Measurements from ENCODE around the gene U2AF2. TPM values are rescaled to one million over a fixed set of nuclear protein-coding genes. Genes with fewer than 3 reads are reported as not detected.

Gene U2AF2
- total RNA-seq, 1 experiment from 2014 or later: 545 TPM

- CTCF ChIA-PET: interaction anchor here (0.6 to 1.0 kb wide), 3 partner anchors 27 to 48 kb away, joined by 3 to 8 read pairs (median 4); no protein-coding TSS in a partner anchor
- in situ Hi-C loops (cut with HindIII; ENCODE audit: low pct_unique_long_range_greater_than_20kb, low sequenced_read_pairs) (no loop called here), intact Hi-C loops (cut with micrococcal nuclease; ENCODE audit: unreplicated experiment) (no loop called here)
- no peak for TF ChIP-seq POLR2AphosphoS5 (IDR thresholded peaks at IDR 0.05; ENCODE audit: low read depth, low read length)
- TF ChIP-seq TCF7L2 (IDR thresholded peaks at IDR 0.05; ENCODE audit: low read depth, low read length): no peak
- no peak for TF ChIP-seq CTCF (IDR thresholded peaks at IDR 0.05)
- TF ChIP-seq SIN3A (IDR thresholded peaks at IDR 0.05; ENCODE audit: borderline replicate concordance, insufficient read depth, low read depth, low read length): no peak
- TF ChIP-seq, protein P1, sequence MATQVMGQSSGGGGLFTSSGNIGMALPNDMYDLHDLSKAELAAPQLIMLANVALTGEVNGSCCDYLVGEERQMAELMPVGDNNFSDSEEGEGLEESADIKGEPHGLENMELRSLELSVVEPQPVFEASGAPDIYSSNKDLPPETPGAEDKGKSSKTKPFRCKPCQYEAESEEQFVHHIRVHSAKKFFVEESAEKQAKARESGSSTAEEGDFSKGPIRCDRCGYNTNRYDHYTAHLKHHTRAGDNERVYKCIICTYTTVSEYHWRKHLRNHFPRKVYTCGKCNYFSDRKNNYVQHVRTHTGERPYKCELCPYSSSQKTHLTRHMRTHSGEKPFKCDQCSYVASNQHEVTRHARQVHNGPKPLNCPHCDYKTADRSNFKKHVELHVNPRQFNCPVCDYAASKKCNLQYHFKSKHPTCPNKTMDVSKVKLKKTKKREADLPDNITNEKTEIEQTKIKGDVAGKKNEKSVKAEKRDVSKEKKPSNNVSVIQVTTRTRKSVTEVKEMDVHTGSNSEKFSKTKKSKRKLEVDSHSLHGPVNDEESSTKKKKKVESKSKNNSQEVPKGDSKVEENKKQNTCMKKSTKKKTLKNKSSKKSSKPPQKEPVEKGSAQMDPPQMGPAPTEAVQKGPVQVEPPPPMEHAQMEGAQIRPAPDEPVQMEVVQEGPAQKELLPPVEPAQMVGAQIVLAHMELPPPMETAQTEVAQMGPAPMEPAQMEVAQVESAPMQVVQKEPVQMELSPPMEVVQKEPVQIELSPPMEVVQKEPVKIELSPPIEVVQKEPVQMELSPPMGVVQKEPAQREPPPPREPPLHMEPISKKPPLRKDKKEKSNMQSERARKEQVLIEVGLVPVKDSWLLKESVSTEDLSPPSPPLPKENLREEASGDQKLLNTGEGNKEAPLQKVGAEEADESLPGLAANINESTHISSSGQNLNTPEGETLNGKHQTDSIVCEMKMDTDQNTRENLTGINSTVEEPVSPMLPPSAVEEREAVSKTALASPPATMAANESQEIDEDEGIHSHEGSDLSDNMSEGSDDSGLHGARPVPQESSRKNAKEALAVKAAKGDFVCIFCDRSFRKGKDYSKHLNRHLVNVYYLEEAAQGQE (IDR thresholded peaks at IDR 0.05; ENCODE audit: insufficient read depth in 1 of 2, low read depth in 2 of 2, low read length in 1 of 2): no peak
- POLR2A ChIA-PET: no interaction called here
- H3K27ac ChIP-seq (ENCODE audit: low read length): no peak overlapping the region
- DNase-seq (ENCODE audit: low read depth, low spot score): no peak
- H3K36me3 ChIP-seq (ENCODE audit: control insufficient read depth, insufficient read depth, low read length): peaks cover 26% of the 10 kb centered on the region
- H3K27me3 ChIP-seq (ENCODE audit: control insufficient read depth, insufficient read depth, low read length): no peaks in the 10 kb centered on the region
- no peak for ATAC-seq
- no peak overlapping the region for H3K4me3 ChIP-seq (ENCODE audit: low read depth in 2 of 2, low read length in 2 of 2)
- no peaks in the 10 kb centered on the region for H3K9me3 ChIP-seq (ENCODE audit: control insufficient read depth, insufficient read depth, low read depth, low read length)
- peaks cover 33% of the 10 kb centered on the region for H3K4me1 ChIP-seq (ENCODE audit: control insufficient read depth, insufficient read depth, low read length)
- BruUV-seq (replicated peaks): no TSS peak
These were observed 26.6 kb downstream of the U2AF2 start for GRCh38 chr19:55681131-55682092.

GRCh38 chr19:55683449-55684261 lies 28.8 kb downstream of the U2AF2 start:
- Histone ChIP-seq H3K27ac (ENCODE audit: low read length) (peak overlapping the region; percentile 48; the same call in 1 of the 2 replicates), H3K27me3 (ENCODE audit: control insufficient read depth, insufficient read depth, low read length) (no peaks in the 10 kb centered on the region), H3K36me3 (ENCODE audit: control insufficient read depth, insufficient read depth, low read length) (peaks cover 17% of the 10 kb centered on the region; the same call in 1 of the 2 replicates), H3K4me1 (ENCODE audit: control insufficient read depth, insufficient read depth, low read length) (peaks cover 17% of the 10 kb centered on the region; the same call in 1 of the 2 replicates), H3K9me3 (ENCODE audit: control insufficient read depth, insufficient read depth, low read depth, low read length) (no peaks in the 10 kb centered on the region), H3K4me3 (ENCODE audit: low read depth in 2 of 2, low read length in 2 of 2) (no peak overlapping the region)
- TF ChIP-seq TCF7L2 (IDR thresholded peaks at IDR 0.05; ENCODE audit: low read depth, low read length): no peak
- no peak for TF ChIP-seq SIN3A (IDR thresholded peaks at IDR 0.05; ENCODE audit: borderline replicate concordance, insufficient read depth, low read depth, low read length)
- no peak for TF ChIP-seq CTCF (IDR thresholded peaks at IDR 0.05)
- in situ Hi-C loops (cut with HindIII; ENCODE audit: low pct_unique_long_range_greater_than_20kb, low sequenced_read_pairs) (no loop called here), intact Hi-C loops (cut with micrococcal nuclease; ENCODE audit: unreplicated experiment) (no loop called here)
- no peak for ATAC-seq
- no TSS peak for BruUV-seq (replicated peaks)
- no peak for DNase-seq (ENCODE audit: low read depth, low spot score)
- CTCF ChIA-PET: interaction anchor here (0.5 kb wide), 1 partner anchor 306 kb away, joined by 7 read pairs; no protein-coding TSS in a partner anchor
- POLR2A ChIA-PET: interaction anchor here (0.6 to 0.8 kb wide), 2 partner anchors 109 to 1387 kb away, joined by 3 to 5 read pairs; no protein-coding TSS in a partner anchor
